ENCODE measurements around the gene HES2. TPM values are rescaled to one million over a fixed set of nuclear protein-coding genes. Genes with fewer than 3 reads are reported as not detected.

HES2 gene
- total and polyA plus RNA-seq, 4 donors: 0.26 to 5.0 (median 2.7) TPM

- TF ChIP-seq CTCF (IDR thresholded peaks at IDR 0.05; ENCODE audit: control extremely low read depth, extremely low read depth): no peak
- Histone ChIP-seq H3K36me3 (ENCODE audit: control insufficient read depth in 4 of 4, insufficient read depth in 4 of 4, low read length in 4 of 4) (peaks cover 0 to 20% (median 12%) of the 10 kb centered on the region in 4 donors), H3K27me3 (ENCODE audit: control insufficient read depth in 3 of 3, insufficient read depth in 3 of 3, low read length in 2 of 3) (no peaks in the 10 kb centered on the region), H3K4me1 (ENCODE audit: control insufficient read depth in 5 of 5, insufficient read depth in 5 of 5, low read length in 5 of 5) (peaks cover 0 to 14% (median 0%) of the 10 kb centered on the region in 5 donors), H3K9me3 (ENCODE audit: control insufficient read depth in 4 of 4, insufficient read depth in 3 of 4, low read length in 3 of 4) (peaks cover 0 to 3% (median 0%) of the 10 kb centered on the region in 4 donors), H3K4me3 (no peak overlapping the region), H3K27ac (ENCODE audit: low read depth in 1 of 2, low read length in 1 of 2) (no peak overlapping the region), H3K9ac (ENCODE audit: insufficient read depth in 1 of 2, low read length in 2 of 2) (no peak overlapping the region)
- no peak for ATAC-seq (ENCODE audit: insufficient read depth, low FRiP score)
- 17 to 41% methylated on average over 20 to 21 of the region's 21 CpGs for WGBS, 2 donors
- no peak for DNase-seq
These were observed 45.8 kb upstream of the HES2 start for GRCh38 chr1:6465461-6466005.

GRCh38 chr1:6464915-6465314 is 45.2 kb upstream of the HES2 start:
- H3K36me3 ChIP-seq (ENCODE audit: control insufficient read depth in 4 of 4, insufficient read depth in 4 of 4, low read length in 4 of 4): peaks cover 0 to 17% (median 10%) of the 10 kb centered on the region in 4 donors
- H3K9ac ChIP-seq (ENCODE audit: insufficient read depth in 1 of 2, low read length in 2 of 2): no peak overlapping the region
- peaks cover 0 to 16% (median 0%) of the 10 kb centered on the region in 5 donors for H3K4me1 ChIP-seq (ENCODE audit: control insufficient read depth in 5 of 5, insufficient read depth in 5 of 5, low read length in 5 of 5)
- 83 to 89% methylated on average over 5 of the region's 5 CpGs for WGBS, 2 donors
- no peaks in the 10 kb centered on the region for H3K27me3 ChIP-seq (ENCODE audit: control insufficient read depth in 3 of 3, insufficient read depth in 3 of 3, low read length in 2 of 3)
- DNase-seq: no peak
- H3K9me3 ChIP-seq (ENCODE audit: control insufficient read depth in 4 of 4, insufficient read depth in 3 of 4, low read length in 3 of 4): peaks cover 0 to 3% (median 0%) of the 10 kb centered on the region in 4 donors
- ATAC-seq (ENCODE audit: insufficient read depth, low FRiP score): no peak
- H3K4me3 ChIP-seq: no peak overlapping the region
- no peak for TF ChIP-seq CTCF (IDR thresholded peaks at IDR 0.05; ENCODE audit: control extremely low read depth, extremely low read depth)
- H3K27ac ChIP-seq (ENCODE audit: low read depth in 1 of 2, low read length in 1 of 2): no peak overlapping the region

GRCh38 chr1:6464514-6464836 is 44.8 kb upstream of the HES2 start:
- DNase-seq (no peak), ATAC-seq (ENCODE audit: insufficient read depth, low FRiP score) (no peak)
- peaks cover 0 to 2% (median 0%) of the 10 kb centered on the region in 3 donors for H3K27me3 ChIP-seq (ENCODE audit: control insufficient read depth in 3 of 3, insufficient read depth in 3 of 3, low read length in 2 of 3)
- H3K36me3 ChIP-seq (ENCODE audit: control insufficient read depth in 4 of 4, insufficient read depth in 4 of 4, low read length in 4 of 4): peaks cover 0 to 14% (median 9%) of the 10 kb centered on the region in 4 donors
- peaks cover 0 to 3% (median 0%) of the 10 kb centered on the region in 4 donors for H3K9me3 ChIP-seq (ENCODE audit: control insufficient read depth in 4 of 4, insufficient read depth in 3 of 4, low read length in 3 of 4)
- no peak overlapping the region for H3K27ac ChIP-seq (ENCODE audit: low read depth in 1 of 2, low read length in 1 of 2)
- peaks cover 0 to 20% (median 0%) of the 10 kb centered on the region in 5 donors for H3K4me1 ChIP-seq (ENCODE audit: control insufficient read depth in 5 of 5, insufficient read depth in 5 of 5, low read length in 5 of 5)
- no peak for TF ChIP-seq CTCF (IDR thresholded peaks at IDR 0.05; ENCODE audit: control extremely low read depth, extremely low read depth)
- WGBS, 2 donors: 82 to 92% methylated on average over 7 of the region's 7 CpGs
- H3K4me3 ChIP-seq: no peak overlapping the region
- H3K9ac ChIP-seq (ENCODE audit: insufficient read depth in 1 of 2, low read length in 2 of 2): no peak overlapping the region

- Histone ChIP-seq H3K4me3 (no peak overlapping the region), H3K27me3 (ENCODE audit: control insufficient read depth in 3 of 3, insufficient read depth in 3 of 3, low read length in 2 of 3) (peaks cover 0 to 5% (median 0%) of the 10 kb centered on the region in 3 donors), H3K9me3 (ENCODE audit: control insufficient read depth in 4 of 4, insufficient read depth in 3 of 4, low read length in 3 of 4) (peaks cover 0 to 3% (median 0%) of the 10 kb centered on the region in 4 donors), H3K4me1 (ENCODE audit: control insufficient read depth in 5 of 5, insufficient read depth in 5 of 5, low read length in 5 of 5) (peaks cover 0 to 20% (median 0%) of the 10 kb centered on the region in 5 donors), H3K36me3 (ENCODE audit: control insufficient read depth in 4 of 4, insufficient read depth in 4 of 4, low read length in 4 of 4) (peaks cover 0 to 7% (median 4%) of the 10 kb centered on the region in 4 donors), H3K9ac (ENCODE audit: insufficient read depth in 1 of 2, low read length in 2 of 2) (no peak overlapping the region), H3K27ac (ENCODE audit: low read depth in 1 of 2, low read length in 1 of 2) (no peak overlapping the region)
- ATAC-seq (ENCODE audit: insufficient read depth, low FRiP score): no peak
- TF ChIP-seq CTCF (IDR thresholded peaks at IDR 0.05; ENCODE audit: control extremely low read depth, extremely low read depth): no peak
- 88 to 100% methylated on average over 1 of the region's 1 CpG for WGBS, 2 donors
- no peak for DNase-seq
These were observed 43.3 kb upstream of the HES2 start for GRCh38 chr1:6463120-6463412.

Data from lung (tissue), 12 donors.